HL-60 (cell line): ENCODE results near the gene CCDC146.

ENCODE experiments used
- DNase-seq, 2 experiments: peaks; one replicate each; pipeline ENCODE4 v3.0.0-alpha.2; 2010 to 2020; ENCODE audit warnings: low read depth in 1 of 2, low spot score in 1 of 2
- H3K27ac ChIP-seq: fragments of 250-450 bp; sonication (Bioruptor Pico); replicated peaks from 2 replicates; pipeline ENCODE4 v1.5.1; 2020; ENCODE audit warnings: mild to moderate bottlenecking, moderate library complexity
- H3K27me3 ChIP-seq: fragments of 250-450 bp; sonication (Bioruptor Pico); 2 replicates; pipeline ENCODE4 v1.5.1; 2021; ENCODE audit warnings: mild to moderate bottlenecking, moderate library complexity; ENCODE audit not compliant: insufficient read depth, poor library complexity, severe bottlenecking
- H3K4me3 ChIP-seq: replicated peaks from 2 replicates; pipeline ENCODE4 v1.5.1; 2011; ENCODE audit warnings: mild to moderate bottlenecking, control low read depth, low read length; ENCODE audit not compliant: insufficient read depth
- GABPA ChIP-seq: IDR thresholded peaks from 2 replicates; pipeline ENCODE4 v1.6.1; 2012; ENCODE audit warnings: low read depth
- POLR2AphosphoS5 ChIP-seq: IDR thresholded peaks from 2 replicates; pipeline ENCODE4 v1.6.1; 2012; ENCODE audit warnings: low read depth
- SPI1 ChIP-seq: IDR thresholded peaks from 2 replicates; pipeline ENCODE4 v1.6.1; 2012; ENCODE audit warnings: low read depth, mild to moderate bottlenecking, borderline replicate concordance
- TF ChIP-seq, protein P1 (sequence below): IDR thresholded peaks from 2 replicates; pipeline ENCODE4 v1.6.1; 2012; ENCODE audit warnings: low read depth; ENCODE audit not compliant: insufficient replicate concordance
- TF ChIP-seq, protein P2 (sequence below): IDR thresholded peaks from one replicate; pipeline ENCODE4 v1.5.1; 2011; ENCODE audit warnings: low read length, control low read depth, inconsistent platforms; ENCODE audit not compliant: insufficient read depth

CCDC146 gene

DNA sequence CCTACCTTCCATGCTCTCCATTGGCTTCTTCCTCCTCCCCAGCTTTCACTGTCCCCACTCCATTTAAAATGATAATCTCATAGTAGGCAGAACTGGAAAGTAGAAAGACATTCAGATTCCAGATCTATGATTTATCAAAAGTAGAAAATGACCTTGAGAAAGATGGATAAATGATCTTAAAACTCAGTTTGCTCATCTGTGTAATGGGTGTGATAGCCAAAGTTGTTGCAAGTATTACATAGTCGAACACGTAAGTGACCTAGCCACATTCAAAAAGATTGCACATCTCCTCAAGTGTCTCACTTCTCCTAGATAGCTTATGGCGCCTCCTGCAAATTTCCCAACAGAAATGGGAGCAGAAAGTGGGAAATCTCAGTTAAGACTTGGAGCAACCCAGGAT is 167.0 kb downstream of the CCDC146 start:
- TF ChIP-seq, protein P1, sequence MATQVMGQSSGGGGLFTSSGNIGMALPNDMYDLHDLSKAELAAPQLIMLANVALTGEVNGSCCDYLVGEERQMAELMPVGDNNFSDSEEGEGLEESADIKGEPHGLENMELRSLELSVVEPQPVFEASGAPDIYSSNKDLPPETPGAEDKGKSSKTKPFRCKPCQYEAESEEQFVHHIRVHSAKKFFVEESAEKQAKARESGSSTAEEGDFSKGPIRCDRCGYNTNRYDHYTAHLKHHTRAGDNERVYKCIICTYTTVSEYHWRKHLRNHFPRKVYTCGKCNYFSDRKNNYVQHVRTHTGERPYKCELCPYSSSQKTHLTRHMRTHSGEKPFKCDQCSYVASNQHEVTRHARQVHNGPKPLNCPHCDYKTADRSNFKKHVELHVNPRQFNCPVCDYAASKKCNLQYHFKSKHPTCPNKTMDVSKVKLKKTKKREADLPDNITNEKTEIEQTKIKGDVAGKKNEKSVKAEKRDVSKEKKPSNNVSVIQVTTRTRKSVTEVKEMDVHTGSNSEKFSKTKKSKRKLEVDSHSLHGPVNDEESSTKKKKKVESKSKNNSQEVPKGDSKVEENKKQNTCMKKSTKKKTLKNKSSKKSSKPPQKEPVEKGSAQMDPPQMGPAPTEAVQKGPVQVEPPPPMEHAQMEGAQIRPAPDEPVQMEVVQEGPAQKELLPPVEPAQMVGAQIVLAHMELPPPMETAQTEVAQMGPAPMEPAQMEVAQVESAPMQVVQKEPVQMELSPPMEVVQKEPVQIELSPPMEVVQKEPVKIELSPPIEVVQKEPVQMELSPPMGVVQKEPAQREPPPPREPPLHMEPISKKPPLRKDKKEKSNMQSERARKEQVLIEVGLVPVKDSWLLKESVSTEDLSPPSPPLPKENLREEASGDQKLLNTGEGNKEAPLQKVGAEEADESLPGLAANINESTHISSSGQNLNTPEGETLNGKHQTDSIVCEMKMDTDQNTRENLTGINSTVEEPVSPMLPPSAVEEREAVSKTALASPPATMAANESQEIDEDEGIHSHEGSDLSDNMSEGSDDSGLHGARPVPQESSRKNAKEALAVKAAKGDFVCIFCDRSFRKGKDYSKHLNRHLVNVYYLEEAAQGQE: no peak
- TF ChIP-seq SPI1: no peak
- no peak for TF ChIP-seq GABPA
- TF ChIP-seq, protein P2, sequence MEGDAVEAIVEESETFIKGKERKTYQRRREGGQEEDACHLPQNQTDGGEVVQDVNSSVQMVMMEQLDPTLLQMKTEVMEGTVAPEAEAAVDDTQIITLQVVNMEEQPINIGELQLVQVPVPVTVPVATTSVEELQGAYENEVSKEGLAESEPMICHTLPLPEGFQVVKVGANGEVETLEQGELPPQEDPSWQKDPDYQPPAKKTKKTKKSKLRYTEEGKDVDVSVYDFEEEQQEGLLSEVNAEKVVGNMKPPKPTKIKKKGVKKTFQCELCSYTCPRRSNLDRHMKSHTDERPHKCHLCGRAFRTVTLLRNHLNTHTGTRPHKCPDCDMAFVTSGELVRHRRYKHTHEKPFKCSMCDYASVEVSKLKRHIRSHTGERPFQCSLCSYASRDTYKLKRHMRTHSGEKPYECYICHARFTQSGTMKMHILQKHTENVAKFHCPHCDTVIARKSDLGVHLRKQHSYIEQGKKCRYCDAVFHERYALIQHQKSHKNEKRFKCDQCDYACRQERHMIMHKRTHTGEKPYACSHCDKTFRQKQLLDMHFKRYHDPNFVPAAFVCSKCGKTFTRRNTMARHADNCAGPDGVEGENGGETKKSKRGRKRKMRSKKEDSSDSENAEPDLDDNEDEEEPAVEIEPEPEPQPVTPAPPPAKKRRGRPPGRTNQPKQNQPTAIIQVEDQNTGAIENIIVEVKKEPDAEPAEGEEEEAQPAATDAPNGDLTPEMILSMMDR: no peak
- TF ChIP-seq POLR2AphosphoS5: no peak
- Histone ChIP-seq H3K27me3 (no peaks in the 10 kb centered on the region), H3K4me3 (no peak overlapping the region), H3K27ac (no peak overlapping the region)
- DNase-seq: no peak

- Histone ChIP-seq H3K4me3 (no peak overlapping the region), H3K27ac (no peak overlapping the region), H3K27me3 (no peaks in the 10 kb centered on the region)
- TF ChIP-seq GABPA (no peak), SPI1 (no peak), POLR2AphosphoS5 (no peak)
- TF ChIP-seq, protein P2: no peak
- TF ChIP-seq, protein P1: no peak
- DNase-seq: no peak
Observed at GRCh38 chr7:77290425-77290824, 168.0 kb downstream of the CCDC146 start.

DNA sequence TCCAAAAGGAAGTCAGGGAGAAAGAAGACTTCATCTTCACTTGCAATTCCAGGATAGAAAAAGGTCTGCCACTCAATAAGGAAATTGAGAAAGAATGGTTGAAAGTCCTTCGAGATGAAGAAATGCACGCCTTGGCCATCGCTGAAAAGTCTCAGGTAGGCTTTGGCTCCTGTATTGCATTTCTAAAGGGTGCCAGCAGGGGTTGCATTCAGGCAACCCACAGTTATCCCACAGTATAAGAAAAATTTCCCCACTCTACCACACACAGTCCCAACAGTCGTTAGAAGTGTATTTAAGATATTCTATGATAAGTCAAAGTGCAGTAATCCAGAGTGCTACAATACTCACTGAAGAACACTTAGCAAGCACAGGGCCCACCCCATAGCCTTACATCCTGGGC is 170.6 kb downstream of the CCDC146 start:
- DNase-seq: no peak
- Histone ChIP-seq H3K27me3 (no peaks in the 10 kb centered on the region), H3K27ac (no peak overlapping the region), H3K4me3 (no peak overlapping the region)
- TF ChIP-seq SPI1 (no peak), POLR2AphosphoS5 (no peak), GABPA (no peak)
- TF ChIP-seq, protein P2: no peak
- TF ChIP-seq, protein P1: no peak
